Measurements from ENCODE around the gene PMF1.
"Not testable (repeated sequence)": the region's sequence is repeated elsewhere in the genome, so short reads cannot be mapped to it uniquely, and the experiment has no call there.

PMF1 gene

GRCh38 chr1:156212833-156213643 lies at the start of gene PMF1:
TSS of gene PMF1 (plus strand) at chr1:156213007. CDS start at chr1:156213016, 9 bp downstream.
- DNase-seq: peak; percentile 93 to 96

- no peak for DNase-seq
These were observed 49.1 kb upstream of the PMF1 start for GRCh38 chr1:156163712-156164111.

DNA sequence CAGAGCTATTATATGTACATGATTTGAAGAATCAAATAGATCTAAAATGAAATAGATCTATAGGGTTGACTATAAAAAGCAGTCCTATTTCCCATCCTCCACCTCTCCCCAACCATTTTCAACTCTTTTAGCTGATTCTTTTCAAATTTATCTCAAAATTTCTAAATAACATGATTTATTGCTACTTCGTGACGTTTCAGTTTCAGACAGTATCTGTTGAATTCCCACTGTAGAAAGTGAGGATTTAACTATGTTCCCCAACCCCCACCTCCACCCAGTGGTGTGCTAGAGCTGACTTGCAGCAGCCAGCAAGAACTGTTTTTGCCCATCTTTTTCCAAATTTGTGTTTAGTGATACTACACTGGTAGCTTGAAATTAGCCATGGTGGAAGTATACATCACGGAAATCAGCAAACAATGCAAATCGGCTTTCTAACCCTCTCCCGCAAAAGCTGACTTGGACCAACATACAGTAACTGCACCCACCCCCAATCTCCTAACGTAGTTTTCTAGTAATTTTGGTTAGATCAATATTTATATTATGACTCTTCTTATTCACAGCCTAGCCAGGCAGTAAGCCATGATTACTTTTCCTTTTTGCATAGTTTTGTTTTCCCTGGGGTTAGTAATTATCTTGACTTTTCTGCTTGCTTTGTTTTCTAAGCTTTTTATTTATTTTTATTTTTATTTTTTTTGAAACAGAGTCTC lies 48.5 kb upstream of the PMF1 start:
- DNase-seq: no peak

DNA sequence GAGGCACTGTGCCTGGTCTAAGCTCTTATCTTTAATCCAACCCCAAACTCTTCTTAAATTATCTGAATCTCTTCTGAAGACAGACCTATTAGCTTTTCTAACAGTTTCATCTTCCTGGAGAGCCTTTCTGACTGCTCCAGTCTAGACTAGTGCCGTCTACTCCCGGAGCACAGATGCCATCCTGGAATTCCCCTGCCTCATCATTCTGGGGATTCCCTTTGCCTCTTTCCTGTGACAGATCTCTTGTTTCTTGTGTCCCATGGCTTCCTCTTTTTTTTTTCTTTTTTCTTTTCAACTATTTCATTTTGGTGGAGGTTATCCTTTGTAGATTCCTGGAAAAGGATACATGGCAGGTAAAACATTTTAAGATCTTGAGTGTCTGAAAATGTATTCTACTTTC lies 47.7 kb upstream of the PMF1 start:
- DNase-seq: no peak

GRCh38 chr1:156167536-156167935 lies 45.3 kb upstream of the PMF1 start:
- DNase-seq: no peak

- no peak for DNase-seq
These were observed 39.9 kb upstream of the PMF1 start for GRCh38 chr1:156172696-156173470.

GRCh38 chr1:156176610-156177210 lies 36.1 kb upstream of the PMF1 start:
- DNase-seq: no peak

DNA sequence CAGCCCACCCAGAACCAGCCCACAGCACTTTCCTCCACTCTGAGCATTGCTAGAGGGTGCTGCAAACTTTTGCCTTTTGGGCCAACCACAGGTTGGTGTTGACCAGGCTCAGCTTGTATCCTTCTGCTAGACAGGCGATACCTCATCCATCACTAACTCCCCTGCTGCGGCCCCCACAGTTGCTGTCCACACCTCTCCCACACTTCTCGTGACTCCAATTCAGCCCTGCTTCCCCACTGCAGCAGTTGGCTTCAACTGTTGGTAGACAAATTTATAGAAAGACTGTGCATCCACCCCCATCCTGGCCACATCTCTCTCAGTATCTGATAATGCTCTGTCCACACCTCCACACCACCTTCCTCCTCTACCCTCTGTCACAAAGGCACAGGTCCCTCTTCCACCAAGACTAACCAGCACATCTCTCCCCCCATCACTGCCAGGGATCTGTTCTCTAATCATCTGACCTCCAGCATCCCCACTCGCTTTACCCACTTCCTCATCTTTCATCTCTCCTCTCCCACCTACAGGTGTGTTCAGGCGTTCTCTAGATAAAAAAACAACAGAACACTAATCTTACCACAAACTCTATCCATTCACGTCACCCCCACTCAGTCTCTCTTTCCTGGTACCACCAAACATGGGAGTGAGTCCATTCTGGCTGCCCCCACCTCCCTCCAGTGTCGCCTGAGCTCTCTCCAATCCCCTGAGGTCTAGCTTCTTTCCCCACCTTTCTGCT lies 34.7 kb upstream of the PMF1 start:
- no peak for DNase-seq

DNA sequence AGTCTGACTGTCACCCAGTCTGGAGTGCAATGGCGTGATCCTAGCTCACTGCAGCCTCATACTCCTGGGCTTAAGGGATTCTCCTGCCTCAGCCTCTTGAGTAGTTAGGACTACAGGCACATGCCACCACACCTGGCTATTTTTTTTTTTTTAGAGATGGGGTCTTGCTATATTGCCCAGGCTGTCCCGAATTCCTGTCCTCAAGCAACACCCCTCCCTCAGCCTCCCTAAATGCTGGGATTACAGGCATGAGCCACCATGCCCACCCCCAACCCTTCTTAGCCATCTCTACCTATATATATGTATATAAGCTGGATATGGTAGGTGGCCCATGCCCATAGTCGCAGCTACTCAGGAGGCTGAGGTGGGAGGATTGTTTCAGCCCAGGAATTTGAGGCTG lies 32.3 kb upstream of the PMF1 start:
- DNase-seq: no peak

DNA sequence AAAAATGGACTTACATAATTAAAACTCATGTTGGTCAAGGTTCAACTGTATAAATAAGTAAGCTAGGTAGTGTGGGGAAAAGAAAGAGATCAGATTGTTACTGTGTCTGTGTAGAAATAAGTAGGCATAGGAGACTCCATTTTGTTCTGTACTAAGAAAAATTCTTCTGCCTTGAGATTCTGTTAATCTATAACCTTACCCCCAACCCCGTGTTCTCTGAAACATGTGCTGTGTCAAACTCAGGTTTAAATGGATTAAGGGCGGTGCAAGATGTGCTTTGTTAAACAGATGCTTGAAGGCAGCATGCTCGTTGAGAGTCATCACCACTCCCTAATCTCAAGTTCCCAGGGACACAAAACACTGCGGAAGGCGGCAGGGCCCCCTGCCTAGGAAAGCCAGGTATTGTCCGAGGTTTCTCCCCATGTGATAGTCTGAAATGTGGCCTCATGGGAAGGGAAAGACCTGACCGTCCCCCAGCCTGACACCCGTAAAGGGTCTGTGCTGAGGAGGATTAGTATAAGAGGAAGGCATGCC lies 31.3 kb upstream of the PMF1 start:
- not testable (repeated sequence) for DNase-seq

DNA sequence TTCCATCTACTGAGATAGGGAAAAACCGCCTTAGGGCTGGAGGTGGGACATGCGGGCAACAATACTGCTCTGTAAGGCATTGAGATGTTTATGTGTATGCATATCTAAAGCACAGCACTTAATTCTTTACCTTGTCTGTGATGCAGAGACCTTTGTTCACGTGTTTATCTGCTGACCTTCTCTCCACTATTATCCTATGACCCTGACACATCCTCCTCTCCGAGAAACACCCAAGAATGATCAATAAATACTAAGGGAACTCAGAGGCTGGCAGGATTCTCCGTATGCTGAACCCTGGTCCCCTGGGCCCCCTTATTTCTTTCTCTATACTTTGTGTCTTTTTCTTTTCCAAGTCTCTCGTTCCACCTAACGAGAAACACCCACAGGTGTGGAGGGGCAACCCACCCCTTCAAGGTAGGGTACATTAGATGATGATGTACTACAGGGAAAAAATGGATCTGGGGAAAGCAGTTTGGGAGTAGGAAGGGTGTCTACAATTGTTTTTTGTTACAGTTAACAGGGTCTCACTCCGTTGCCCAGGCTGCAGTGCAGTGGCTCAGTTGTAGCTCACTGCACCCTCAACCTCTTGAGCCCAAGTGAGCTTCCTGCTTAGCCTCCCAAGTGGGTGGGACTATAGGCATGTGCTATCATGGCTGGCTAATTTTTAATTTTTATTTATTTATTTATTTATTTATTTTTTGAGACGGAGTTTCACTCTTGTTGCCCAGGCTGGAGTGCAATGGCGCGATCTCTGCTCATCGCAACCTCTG lies 30.6 kb upstream of the PMF1 start:
- DNase-seq: not testable (repeated sequence)

GRCh38 chr1:156186347-156187177 lies 26.2 kb upstream of the PMF1 start:
- not testable (repeated sequence) for DNase-seq

GRCh38 chr1:156190265-156190664 lies 22.5 kb upstream of the PMF1 start:
- DNase-seq: not testable (repeated sequence)

DNA sequence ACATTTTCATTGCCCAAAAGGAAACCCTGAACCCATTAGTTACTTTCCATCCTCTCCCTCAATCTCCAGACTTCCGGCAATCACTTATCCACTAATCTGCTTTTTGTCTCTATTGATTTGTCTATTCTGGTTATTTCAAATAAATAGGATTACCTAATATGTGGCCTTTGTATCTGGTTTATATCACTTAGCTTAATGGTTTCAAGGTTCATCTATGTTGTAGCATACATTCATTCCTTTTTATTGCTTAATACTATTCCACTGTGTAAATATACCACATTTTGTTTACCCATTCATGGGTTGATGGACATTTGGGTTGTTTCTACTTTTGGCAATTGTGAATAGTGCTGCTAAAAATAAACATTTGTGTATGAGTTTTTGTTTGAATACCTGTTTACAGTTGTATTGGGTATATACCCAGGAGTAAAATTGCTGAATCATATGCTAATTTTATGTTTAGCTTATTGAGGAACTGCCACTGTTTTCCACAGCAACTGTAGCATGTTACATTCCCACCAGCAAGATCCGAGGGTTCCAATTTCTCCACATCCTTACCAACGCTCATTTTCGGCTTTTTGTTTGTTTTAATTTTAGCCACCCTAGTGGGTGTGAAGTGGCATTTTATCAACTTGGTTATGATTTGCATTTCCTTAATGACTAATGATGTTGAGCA lies 21.4 kb upstream of the PMF1 start:
- no peak for DNase-seq

- DNase-seq: no peak
These were observed 19.7 kb upstream of the PMF1 start for GRCh38 chr1:156193208-156193487.

DNA sequence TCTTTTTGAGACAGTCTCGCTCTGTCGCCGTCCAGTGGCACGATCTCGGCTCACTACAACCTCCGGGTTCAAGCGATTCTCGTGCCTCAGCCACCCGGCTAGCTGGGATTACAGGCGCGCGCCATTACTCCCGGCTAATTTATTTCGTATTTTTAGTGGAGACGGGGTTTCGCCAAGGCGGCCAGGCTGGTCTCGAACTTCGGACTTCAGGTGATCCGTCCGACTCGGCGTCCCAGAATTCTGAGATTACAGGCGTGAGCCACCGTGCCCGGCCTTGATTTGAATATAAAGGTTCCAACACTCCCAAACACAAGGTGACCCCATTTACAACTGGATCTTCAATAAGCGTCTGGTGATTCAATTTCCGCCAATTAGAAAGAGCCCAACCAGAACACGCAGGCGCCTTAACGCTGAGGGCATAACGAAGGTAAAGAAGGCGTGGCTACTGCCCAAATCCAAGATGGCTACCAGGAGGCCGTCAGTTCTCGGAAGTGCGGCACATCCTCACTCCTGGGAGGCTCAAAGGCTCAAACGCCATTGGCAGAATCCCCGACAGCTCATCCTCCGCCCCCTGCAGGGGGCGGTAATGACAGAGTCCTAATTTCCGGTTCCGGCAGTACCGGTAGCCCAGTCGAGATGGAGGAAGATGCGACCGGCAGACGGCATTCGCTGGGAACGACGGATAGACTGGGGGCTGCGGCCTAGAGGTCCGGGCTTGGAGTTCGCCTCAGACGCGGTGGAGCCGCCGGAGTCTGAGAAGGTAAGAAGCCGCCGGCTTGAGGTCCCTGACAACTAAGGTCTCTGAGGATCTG lies 19.1 kb upstream of the PMF1 start, which contains the start of gene SLC25A44:
SLC25A44 (plus strand) TSS at position 617 of the 812 bp plus-strand sequence. CDS start 5,744 bp downstream, outside the sequence.
- DNase-seq: peak; percentile 90 to 97

GRCh38 chr1:156194300-156194652 lies 18.5 kb upstream of the PMF1 start:
- DNase-seq: no peak

GRCh38 chr1:156195853-156196252 lies 17.0 kb upstream of the PMF1 start:
- DNase-seq: no peak

GRCh38 chr1:156196445-156196844 lies 16.4 kb upstream of the PMF1 start:
- DNase-seq: no peak

Data from stimulated activated CD4-positive, alpha-beta T cell treated with anti-CD3 and anti-CD28 coated beads, Interleukin-4, amount 100 ng/mL, for 4 hours (primary cell).